ENCODE results near the gene TMEM63A.
"Not testable (repeated sequence)": the region's sequence is repeated elsewhere in the genome, so short reads cannot be mapped to it uniquely, and the experiment has no call there.

The TMEM63A gene

GRCh38 chr1:225844236-225845061, 37.7 kb downstream of the TMEM63A start:
- Histone ChIP-seq H3K4me1 (ENCODE audit: control insufficient read depth, insufficient read depth, low read length) (peaks cover 6% of the 10 kb centered on the region), H3K9me3 (ENCODE audit: control insufficient read depth, insufficient read depth, low read length) (no peaks in the 10 kb centered on the region), H3K27ac (ENCODE audit: low read length) (no peak overlapping the region), H3K27me3 (ENCODE audit: control insufficient read depth, insufficient read depth, low read length) (no peaks in the 10 kb centered on the region), H3K4me3 (ENCODE audit: low read length) (no peak overlapping the region), H3K36me3 (ENCODE audit: control insufficient read depth, insufficient read depth, low read length) (peaks cover 19% of the 10 kb centered on the region)
- DNase-seq (ENCODE audit: low read depth, low spot score), result no peak
- no CpG with 5 or more reads among the region's 18 CpGs for WGBS (ENCODE audit: insufficient coverage, insufficient read length)

- no CpG with 5 or more reads among the region's 6 CpGs for WGBS (ENCODE audit: insufficient coverage, insufficient read length)
- DNase-seq (ENCODE audit: low read depth, low spot score), result no peak
- Histone ChIP-seq H3K9me3 (ENCODE audit: control insufficient read depth, insufficient read depth, low read length) (no peaks in the 10 kb centered on the region), H3K4me3 (ENCODE audit: low read length) (no peak overlapping the region), H3K27me3 (ENCODE audit: control insufficient read depth, insufficient read depth, low read length) (no peaks in the 10 kb centered on the region), H3K36me3 (ENCODE audit: control insufficient read depth, insufficient read depth, low read length) (peaks cover 23% of the 10 kb centered on the region), H3K27ac (ENCODE audit: low read length) (no peak overlapping the region), H3K4me1 (ENCODE audit: control insufficient read depth, insufficient read depth, low read length) (peaks cover 6% of the 10 kb centered on the region)
Observed at GRCh38 chr1:225843426-225843795, 38.8 kb downstream of the TMEM63A start.

- Histone ChIP-seq H3K9me3 (ENCODE audit: control insufficient read depth, insufficient read depth, low read length) (no peaks in the 10 kb centered on the region), H3K27ac (ENCODE audit: low read length) (no peak overlapping the region), H3K27me3 (ENCODE audit: control insufficient read depth, insufficient read depth, low read length) (no peaks in the 10 kb centered on the region), H3K4me3 (ENCODE audit: low read length) (no peak overlapping the region), H3K36me3 (ENCODE audit: control insufficient read depth, insufficient read depth, low read length) (peaks cover 26% of the 10 kb centered on the region), H3K4me1 (ENCODE audit: control insufficient read depth, insufficient read depth, low read length) (peaks cover 6% of the 10 kb centered on the region)
- no CpG with 5 or more reads among the region's 6 CpGs for WGBS (ENCODE audit: insufficient coverage, insufficient read length)
- no peak for DNase-seq (ENCODE audit: low read depth, low spot score)
Observed at GRCh38 chr1:225842788-225843425, 39.3 kb downstream of the TMEM63A start.

- H3K27ac ChIP-seq (ENCODE audit: low read length), result no peak overlapping the region
- H3K27me3 ChIP-seq (ENCODE audit: control insufficient read depth, insufficient read depth, low read length), result no peaks in the 10 kb centered on the region
- no peak for DNase-seq (ENCODE audit: low read depth, low spot score)
- H3K4me3 ChIP-seq (ENCODE audit: low read length), result no peak overlapping the region
- peaks cover 25% of the 10 kb centered on the region for H3K36me3 ChIP-seq (ENCODE audit: control insufficient read depth, insufficient read depth, low read length)
- no CpG with 5 or more reads among the region's 12 CpGs for whole genome bisulfite sequencing (ENCODE audit: insufficient coverage, insufficient read length)
- H3K4me1 ChIP-seq (ENCODE audit: control insufficient read depth, insufficient read depth, low read length), result peaks cover 6% of the 10 kb centered on the region
- no peaks in the 10 kb centered on the region for H3K9me3 ChIP-seq (ENCODE audit: control insufficient read depth, insufficient read depth, low read length)
Observed at GRCh38 chr1:225842074-225842473, 40.1 kb downstream of the TMEM63A start.

GRCh38 chr1:225840713-225841112, 41.5 kb downstream of the TMEM63A start:
- no peak for DNase-seq (ENCODE audit: low read depth, low spot score)
- H3K9me3 ChIP-seq (ENCODE audit: control insufficient read depth, insufficient read depth, low read length), result no peaks in the 10 kb centered on the region
- peaks cover 14% of the 10 kb centered on the region for H3K36me3 ChIP-seq (ENCODE audit: control insufficient read depth, insufficient read depth, low read length)
- WGBS (ENCODE audit: insufficient coverage, insufficient read length), result no CpG with 5 or more reads among the region's 4 CpGs
- no peak overlapping the region for H3K27ac ChIP-seq (ENCODE audit: low read length)
- H3K4me3 ChIP-seq (ENCODE audit: low read length), result no peak overlapping the region
- H3K4me1 ChIP-seq (ENCODE audit: control insufficient read depth, insufficient read depth, low read length), result peaks cover 3% of the 10 kb centered on the region; the same call in 1 of the 2 replicates
- H3K27me3 ChIP-seq (ENCODE audit: control insufficient read depth, insufficient read depth, low read length), result no peaks in the 10 kb centered on the region

GRCh38 chr1:225840223-225840610, 42.0 kb downstream of the TMEM63A start:
- Histone ChIP-seq H3K36me3 (ENCODE audit: control insufficient read depth, insufficient read depth, low read length) (peaks cover 14% of the 10 kb centered on the region), H3K4me3 (ENCODE audit: low read length) (no peak overlapping the region), H3K4me1 (ENCODE audit: control insufficient read depth, insufficient read depth, low read length) (no peaks in the 10 kb centered on the region), H3K27ac (ENCODE audit: low read length) (no peak overlapping the region), H3K27me3 (ENCODE audit: control insufficient read depth, insufficient read depth, low read length) (no peaks in the 10 kb centered on the region), H3K9me3 (ENCODE audit: control insufficient read depth, insufficient read depth, low read length) (no peaks in the 10 kb centered on the region)
- WGBS (ENCODE audit: insufficient coverage, insufficient read length), result no CpG with 5 or more reads among the region's 1 CpG
- DNase-seq (ENCODE audit: low read depth, low spot score), result no peak

GRCh38 chr1:225838793-225839192, 43.4 kb downstream of the TMEM63A start:
- no peaks in the 10 kb centered on the region for H3K9me3 ChIP-seq (ENCODE audit: control insufficient read depth, insufficient read depth, low read length)
- no peaks in the 10 kb centered on the region for H3K4me1 ChIP-seq (ENCODE audit: control insufficient read depth, insufficient read depth, low read length)
- no peak overlapping the region for H3K27ac ChIP-seq (ENCODE audit: low read length)
- WGBS (ENCODE audit: insufficient coverage, insufficient read length), result no CpG with 5 or more reads among the region's 14 CpGs
- no peak overlapping the region for H3K4me3 ChIP-seq (ENCODE audit: low read length)
- no peaks in the 10 kb centered on the region for H3K27me3 ChIP-seq (ENCODE audit: control insufficient read depth, insufficient read depth, low read length)
- H3K36me3 ChIP-seq (ENCODE audit: control insufficient read depth, insufficient read depth, low read length), result peaks cover 14% of the 10 kb centered on the region
- DNase-seq (ENCODE audit: low read depth, low spot score), result no peak

- H3K9me3 ChIP-seq (ENCODE audit: control insufficient read depth, insufficient read depth, low read length); H3K27ac ChIP-seq (ENCODE audit: low read length); DNase-seq (ENCODE audit: low read depth, low spot score); H3K27me3 ChIP-seq (ENCODE audit: control insufficient read depth, insufficient read depth, low read length); H3K4me3 ChIP-seq (ENCODE audit: low read length); H3K4me1 ChIP-seq (ENCODE audit: control insufficient read depth, insufficient read depth, low read length): not testable (repeated sequence)
- WGBS (ENCODE audit: insufficient coverage, insufficient read length), result no CpG with 5 or more reads among the region's 4 CpGs
- peaks cover 16% of the 10 kb centered on the region for H3K36me3 ChIP-seq (ENCODE audit: control insufficient read depth, insufficient read depth, low read length)
Observed at GRCh38 chr1:225836296-225836695, 45.9 kb downstream of the TMEM63A start.

- Histone ChIP-seq H3K27me3 (ENCODE audit: control insufficient read depth, insufficient read depth, low read length) (no peaks in the 10 kb centered on the region), H3K4me3 (ENCODE audit: low read length) (no peak overlapping the region), H3K36me3 (ENCODE audit: control insufficient read depth, insufficient read depth, low read length) (peaks cover 16% of the 10 kb centered on the region), H3K27ac (ENCODE audit: low read length) (no peak overlapping the region), H3K9me3 (ENCODE audit: control insufficient read depth, insufficient read depth, low read length) (no peaks in the 10 kb centered on the region), H3K4me1 (ENCODE audit: control insufficient read depth, insufficient read depth, low read length) (no peaks in the 10 kb centered on the region)
- no CpG with 5 or more reads among the region's 3 CpGs for WGBS (ENCODE audit: insufficient coverage, insufficient read length)
- no peak for DNase-seq (ENCODE audit: low read depth, low spot score)
Observed at GRCh38 chr1:225835856-225836255, 46.3 kb downstream of the TMEM63A start.

GRCh38 chr1:225834417-225835329, 47.5 kb downstream of the TMEM63A start:
- Histone ChIP-seq H3K9me3 (ENCODE audit: control insufficient read depth, insufficient read depth, low read length) (no peaks in the 10 kb centered on the region), H3K4me1 (ENCODE audit: control insufficient read depth, insufficient read depth, low read length) (no peaks in the 10 kb centered on the region), H3K27me3 (ENCODE audit: control insufficient read depth, insufficient read depth, low read length) (no peaks in the 10 kb centered on the region), H3K36me3 (ENCODE audit: control insufficient read depth, insufficient read depth, low read length) (peaks cover 14% of the 10 kb centered on the region), H3K4me3 (ENCODE audit: low read length) (no peak overlapping the region), H3K27ac (ENCODE audit: low read length) (no peak overlapping the region)
- DNase-seq (ENCODE audit: low read depth, low spot score), result no peak
- no CpG with 5 or more reads among the region's 7 CpGs for WGBS (ENCODE audit: insufficient coverage, insufficient read length)
